DND-41 (cell line): ENCODE data around the gene F13B.

ENCODE experiments used
- ATAC-seq: fragments of 200-7000 bp; cut with Tn5 transposase; 3 replicates; pipeline ENCODE4 v1.9.1; 2021; ENCODE audit warnings: low read depth; ENCODE audit not compliant: insufficient read depth
- DNase-seq: peaks from one replicate; pipeline ENCODE4 v3.0.0-alpha.2; 2020
- H2AFZ ChIP-seq: 2 replicates; pipeline ENCODE4 v1.6.0; 2012; ENCODE audit warnings: low read depth, low read length
- H3K27ac ChIP-seq: 2 replicates; pipeline ENCODE4 v1.5.1; 2012; ENCODE audit warnings: low read length, inconsistent platforms
- H3K27me3 ChIP-seq: fragments of 200-600 bp; sonication (generic); 2 replicates; pipeline ENCODE4 v1.6.0; 2012; ENCODE audit warnings: low read length, mild to moderate bottlenecking, inconsistent platforms; ENCODE audit not compliant: insufficient read depth, poor library complexity
- H3K36me3 ChIP-seq: 2 replicates; pipeline ENCODE4 v1.5.1; 2012; ENCODE audit warnings: low read length, inconsistent platforms; ENCODE audit not compliant: insufficient read depth
- H3K4me1 ChIP-seq: 2 replicates; pipeline ENCODE4 v1.5.1; 2012; ENCODE audit warnings: mild to moderate bottlenecking, low read length; ENCODE audit not compliant: insufficient read depth
- H3K4me2 ChIP-seq: 2 replicates; pipeline ENCODE4 v1.6.0; 2012; ENCODE audit warnings: mild to moderate bottlenecking, moderate library complexity, low read length, inconsistent platforms; ENCODE audit not compliant: insufficient read depth
- H3K4me3 ChIP-seq, 2 experiments: fragments of 200-600 bp in 1 of 2; shearing (Covaris generic) in 1 of 2; 2 replicates each; pipeline ENCODE4 v1.5.1; 2012 to 2016; ENCODE audit warnings: inconsistent platforms in 2 of 2, low read length in 2 of 2, mild to moderate bottlenecking in 2 of 2, low read depth in 1 of 2, moderate library complexity in 1 of 2
- H3K79me2 ChIP-seq: 2 replicates; pipeline ENCODE4 v1.6.0; 2012; ENCODE audit warnings: low read length, inconsistent platforms; ENCODE audit not compliant: insufficient read depth
- H3K9ac ChIP-seq: 2 replicates; pipeline ENCODE4 v1.6.0; 2012; ENCODE audit warnings: low read depth, mild to moderate bottlenecking, inconsistent platforms, low read length, moderate library complexity
- H3K9me3 ChIP-seq: 2 replicates; pipeline ENCODE4 v1.5.1; 2012; ENCODE audit warnings: low read length, moderate library complexity, mild to moderate bottlenecking, inconsistent platforms; ENCODE audit not compliant: insufficient read depth, severe bottlenecking
- H4K20me1 ChIP-seq: 2 replicates; pipeline ENCODE4 v1.6.0; 2012; ENCODE audit warnings: low read length; ENCODE audit not compliant: insufficient read depth
- CTCF ChIP-seq: IDR thresholded peaks from 2 replicates; pipeline ENCODE4 v1.5.1; 2012; ENCODE audit warnings: borderline replicate concordance, low read length, moderate library complexity, mild to moderate bottlenecking; ENCODE audit not compliant: poor library complexity, severe bottlenecking; ENCODE audit errors: extremely low read depth
- EZH2 ChIP-seq: IDR thresholded peaks from 3 replicates; pipeline ENCODE4 v1.6.1; 2012; ENCODE audit warnings: borderline replicate concordance, low read depth, mild to moderate bottlenecking, moderate library complexity, low read length, inconsistent platforms; ENCODE audit not compliant: severe bottlenecking

The F13B gene

GRCh38 chr1:197073978-197074377 is 6.9 kb upstream of the F13B start:
- H3K4me2 ChIP-seq: no peak overlapping the region
- no peak overlapping the region for H2AFZ ChIP-seq
- H3K4me1 ChIP-seq: no peaks in the 10 kb centered on the region
- H3K4me3 ChIP-seq: no peak overlapping the region
- TF ChIP-seq CTCF (no peak), EZH2 (no peak)
- DNase-seq (no peak), ATAC-seq (no peak)
- H3K79me2 ChIP-seq: no peaks in the 10 kb centered on the region
- H3K27me3 ChIP-seq: no peaks in the 10 kb centered on the region
- no peaks in the 10 kb centered on the region for H4K20me1 ChIP-seq
- H3K27ac ChIP-seq: no peak overlapping the region
- no peaks in the 10 kb centered on the region for H3K36me3 ChIP-seq
- H3K9ac ChIP-seq: no peak overlapping the region
- no peaks in the 10 kb centered on the region for H3K9me3 ChIP-seq

- H3K9me3 ChIP-seq: no peaks in the 10 kb centered on the region
- no peak for ATAC-seq
- no peaks in the 10 kb centered on the region for H3K27me3 ChIP-seq
- H3K36me3 ChIP-seq: no peaks in the 10 kb centered on the region
- no peak overlapping the region for H2AFZ ChIP-seq
- TF ChIP-seq CTCF (no peak), EZH2 (no peak)
- H3K4me3 ChIP-seq: no peak overlapping the region
- no peaks in the 10 kb centered on the region for H3K4me1 ChIP-seq
- H4K20me1 ChIP-seq: no peaks in the 10 kb centered on the region
- no peak overlapping the region for H3K27ac ChIP-seq
- DNase-seq: no peak
- H3K79me2 ChIP-seq: no peaks in the 10 kb centered on the region
- H3K9ac ChIP-seq: no peak overlapping the region
- H3K4me2 ChIP-seq: no peak overlapping the region
Measured at GRCh38 chr1:197067457-197067818, 378 bp upstream of the F13B start.

DNA sequence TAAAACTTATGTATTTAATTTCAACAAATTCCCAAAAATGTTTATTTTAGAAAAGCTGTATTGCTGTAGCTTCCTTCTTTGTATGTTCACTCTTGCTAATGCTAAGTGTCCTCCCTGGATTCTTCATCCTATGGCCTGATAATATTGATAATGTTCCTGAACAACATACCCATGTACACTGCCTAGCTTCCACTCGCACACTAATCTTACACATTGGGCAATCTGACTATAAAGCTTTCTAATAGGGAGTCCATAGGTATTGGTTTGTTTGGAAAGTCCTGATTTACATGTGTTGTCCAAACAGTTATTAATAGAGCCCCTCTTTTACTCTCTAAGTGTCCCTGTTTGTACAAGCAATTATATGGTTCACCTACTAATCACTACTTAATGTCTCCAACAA is 783 bp downstream of the F13B start:
- ATAC-seq (no peak), DNase-seq (no peak)
- Histone ChIP-seq H3K27me3 (no peaks in the 10 kb centered on the region), H3K9me3 (no peaks in the 10 kb centered on the region), H3K9ac (no peak overlapping the region), H3K27ac (no peak overlapping the region), H3K4me2 (no peak overlapping the region), H3K4me3 (no peak overlapping the region), H3K4me1 (no peaks in the 10 kb centered on the region), H3K79me2 (no peaks in the 10 kb centered on the region), H3K36me3 (no peaks in the 10 kb centered on the region), H4K20me1 (no peaks in the 10 kb centered on the region), H2AFZ (no peak overlapping the region)
- no peak for TF ChIP-seq CTCF
- TF ChIP-seq EZH2: no peak

- Histone ChIP-seq H3K9me3 (no peaks in the 10 kb centered on the region), H3K9ac (no peak overlapping the region), H2AFZ (no peak overlapping the region), H3K27me3 (no peaks in the 10 kb centered on the region), H3K4me2 (no peak overlapping the region), H3K4me1 (no peaks in the 10 kb centered on the region), H4K20me1 (no peaks in the 10 kb centered on the region), H3K4me3 (no peak overlapping the region), H3K36me3 (no peaks in the 10 kb centered on the region), H3K27ac (no peak overlapping the region), H3K79me2 (no peaks in the 10 kb centered on the region)
- DNase-seq (no peak), ATAC-seq (no peak)
- TF ChIP-seq CTCF (no peak), EZH2 (no peak)
Measured at GRCh38 chr1:197065559-197065958, 1.5 kb downstream of the F13B start.
